Endothelial cell of umbilical vein (primary cell): ENCODE measurements around the gene GLP1R. TPM values are rescaled to one million over a fixed set of nuclear protein-coding genes. Genes with fewer than 3 reads are reported as not detected.

Experiments
- BruUV-seq: library from RNA; stranded (reverse); fragments of 400-500 nt; replicated peaks from 2 replicates; lab custom pipeline; 2021; lab: Mats Ljungman, UMichigan
- CTCF ChIA-PET: fragments of 300-600, 350-600 bp; sonication (Branson Sonifier 250); formaldehyde crosslinking; loops from one replicate; lab custom pipeline; 2021; ENCODE audit warnings: antibody characterized with exemption, inconsistent platforms; lab: Charles Lee
- POLR2A ChIA-PET: fragments of 300-600, 350-600 bp; sonication (Branson Sonifier 250); formaldehyde crosslinking; loops from one replicate; lab custom pipeline; 2021; ENCODE audit warnings: antibody characterized with exemption, inconsistent platforms; lab: Charles Lee
- DNase-seq: peaks from one replicate; pipeline ENCODE4 v3.0.0-alpha.2; 2011; ENCODE audit warnings: low read depth, low spot score
- FAIRE-seq: peaks from 2 replicates; lab custom pipeline; 2011; peaks lifted over from hg19 to GRCh38; lab: Jason Lieb, UNC
- H2AFZ ChIP-seq: 2 replicates; pipeline ENCODE4 v1.6.0; 2012; ENCODE audit warnings: low read depth, low read length, control low read depth, inconsistent platforms
- H3K27ac ChIP-seq: 2 replicates; pipeline ENCODE4 v1.5.1; 2011; ENCODE audit warnings: low read depth, mild to moderate bottlenecking, control low read depth, low read length, moderate library complexity; ENCODE audit not compliant: insufficient read depth
- H3K27me3 ChIP-seq, 2 experiments: 2 replicates each; pipeline versions ENCODE4 v1.6.0 to v1.6.1; 2011; ENCODE audit warnings: low read length in 2 of 2, mixed read lengths in 1 of 2; ENCODE audit not compliant: control insufficient read depth in 2 of 2, insufficient read depth in 2 of 2
- H3K36me3 ChIP-seq, 2 experiments: 2 replicates in 1 of 2; 3 replicates in 1 of 2; pipeline ENCODE4 v1.5.1; 2011; ENCODE audit warnings: low read length in 2 of 2, mild to moderate bottlenecking in 1 of 2, moderate library complexity in 1 of 2; ENCODE audit not compliant: control insufficient read depth in 2 of 2, insufficient read depth in 2 of 2; ENCODE audit errors: extremely low read depth in 1 of 2
- H3K4me1 ChIP-seq: 3 replicates; pipeline ENCODE4 v1.5.1; 2011; ENCODE audit warnings: mild to moderate bottlenecking, low read length; ENCODE audit not compliant: control insufficient read depth, insufficient read depth; ENCODE audit errors: extremely low read depth
- H3K4me2 ChIP-seq: 2 replicates; pipeline ENCODE4 v1.6.1; 2011; ENCODE audit warnings: low read length, control low read depth, mixed read lengths; ENCODE audit not compliant: insufficient read depth
- H3K4me3 ChIP-seq, 3 experiments: fragments of 200-600 bp in 1 of 3; sonication (generic), shearing (Covaris generic) in 1 of 3; replicated peaks in 1 of 3; 2 replicates each; pipeline ENCODE4 v1.5.1; 2011 to 2016; ENCODE audit warnings: control low read depth in 3 of 3, low read length in 3 of 3, mild to moderate bottlenecking in 2 of 3, inconsistent platforms in 1 of 3, low read depth in 1 of 3, moderate library complexity in 1 of 3; ENCODE audit not compliant: insufficient read depth in 1 of 3
- H3K79me2 ChIP-seq: 2 replicates; pipeline ENCODE4 v1.6.0; 2012; ENCODE audit warnings: low read length, inconsistent platforms; ENCODE audit not compliant: control insufficient read depth, insufficient read depth
- H3K9ac ChIP-seq: replicated peaks from 2 replicates; pipeline ENCODE3; 2011; ENCODE audit warnings: low read length, control low read depth; ENCODE audit not compliant: insufficient read depth; ENCODE audit errors: extremely low read depth
- H3K9me1 ChIP-seq: replicated peaks from 3 replicates; pipeline ENCODE4 v1.6.0; 2011; ENCODE audit warnings: mild to moderate bottlenecking, low read length; ENCODE audit not compliant: control insufficient read depth, insufficient read depth; ENCODE audit errors: extremely low read depth
- H3K9me3 ChIP-seq: replicated peaks from 2 replicates; pipeline ENCODE4 v1.5.1; 2012; ENCODE audit warnings: low read length, inconsistent platforms; ENCODE audit not compliant: control insufficient read depth, insufficient read depth
- H4K20me1 ChIP-seq: replicated peaks from 2 replicates; pipeline ENCODE3; 2011; ENCODE audit warnings: mild to moderate bottlenecking, low read length; ENCODE audit not compliant: control insufficient read depth, insufficient read depth; ENCODE audit errors: extremely low read depth
- FOS ChIP-seq: IDR thresholded peaks from 2 replicates; pipeline ENCODE4 v1.6.1; 2011; ENCODE audit warnings: mild to moderate bottlenecking, low read length, moderate library complexity, borderline replicate concordance; ENCODE audit not compliant: insufficient read depth
- GATA2 ChIP-seq: IDR thresholded peaks from 2 replicates; pipeline ENCODE4 v1.7.0; 2011; ENCODE audit warnings: low read depth, mild to moderate bottlenecking, moderate library complexity, mixed read lengths, low read length; ENCODE audit not compliant: insufficient read length, insufficient read depth
- POLR2A ChIP-seq: IDR thresholded peaks from 2 replicates; pipeline ENCODE4 v1.6.1; 2012; ENCODE audit warnings: low read depth, mild to moderate bottlenecking, control low read depth, low read length
- dilution Hi-C: fragments of 300-500 bp; cut with MboI; formaldehyde crosslinking; loops from one replicate; pipeline ENCODE4 v1.15.0; 2019; ENCODE audit warnings: low sequenced_read_pairs; ENCODE audit not compliant: extremely low pct_ligation_motif_present
- intact Hi-C: fragments of 100-400 bp; cut with micrococcal nuclease; formaldehyde crosslinking; loops from one replicate; pipeline ENCODE4 v1.10.0; 2022
- polyA plus RNA-seq, 4 experiments: library from polyadenylated mRNA; depleted of rRNA in 3 of 4; stranded (reverse) in 3 of 4; unstranded in 1 of 4; fragments of >200 nt; gene quantifications; 2 replicates each; pipeline versions ENCODE4 v1.2.1 to v1.2.3, GENCODE V29; 2011 to 2012; ENCODE audit warnings: missing spikeins in 1 of 4
- total RNA-seq: library from RNA; stranded (reverse); gene quantifications from 2 replicates; pipeline ENCODE4 v1.2.3, GENCODE V29; 2021
- TF ChIP-seq, protein P1 (sequence below), 2 donors: IDR thresholded peaks; 1 replicate in 1 of 2; 2 replicates in 1 of 2; pipeline ENCODE4 v1.5.1; 2011; ENCODE audit warnings: low read length in 2 of 2, mild to moderate bottlenecking in 2 of 2, moderate library complexity in 2 of 2, control low read depth in 1 of 2, inconsistent platforms in 1 of 2, low read depth in 1 of 2; ENCODE audit not compliant: insufficient read depth in 1 of 2; ENCODE audit errors: extremely low read depth in 1 of 2

GLP1R gene
- total and polyA plus RNA-seq, 2 donors (not counting 3 experiments of a cell fraction or from before 2014, with no cell fraction given) = not detected

DNA sequence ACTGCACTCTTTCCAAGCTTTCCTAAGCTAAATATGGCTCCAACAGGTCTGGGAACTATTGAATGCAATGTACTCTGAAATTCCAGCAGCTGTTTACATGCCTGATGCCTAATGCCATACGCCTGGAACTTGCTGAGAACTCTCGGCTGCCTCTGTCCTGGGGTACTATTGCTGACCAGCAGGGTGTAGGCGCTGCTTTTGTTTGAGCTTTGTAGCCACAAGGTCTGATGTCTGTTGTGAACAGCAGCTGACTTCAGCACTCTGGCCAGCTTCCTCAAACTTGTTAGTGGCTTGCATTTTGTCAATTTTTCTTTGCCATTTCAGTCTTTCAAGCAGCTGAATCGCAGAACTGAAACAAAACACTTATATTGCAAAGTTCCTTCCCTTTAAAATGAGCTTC, 39.8 kb downstream of the GLP1R start:
- H3K9me1 ChIP-seq = no peaks in the 10 kb centered on the region
- no peaks in the 10 kb centered on the region for H3K79me2 ChIP-seq
- no peak for FAIRE-seq
- CTCF ChIA-PET = interaction anchor here (0.5 to 2.1 kb wide), 11 partner anchors 11 to 223 kb away, joined by 3 to 28 read pairs (median 3); no protein-coding TSS in a partner anchor
- no peak overlapping the region for H3K27ac ChIP-seq
- TF ChIP-seq, protein P1, sequence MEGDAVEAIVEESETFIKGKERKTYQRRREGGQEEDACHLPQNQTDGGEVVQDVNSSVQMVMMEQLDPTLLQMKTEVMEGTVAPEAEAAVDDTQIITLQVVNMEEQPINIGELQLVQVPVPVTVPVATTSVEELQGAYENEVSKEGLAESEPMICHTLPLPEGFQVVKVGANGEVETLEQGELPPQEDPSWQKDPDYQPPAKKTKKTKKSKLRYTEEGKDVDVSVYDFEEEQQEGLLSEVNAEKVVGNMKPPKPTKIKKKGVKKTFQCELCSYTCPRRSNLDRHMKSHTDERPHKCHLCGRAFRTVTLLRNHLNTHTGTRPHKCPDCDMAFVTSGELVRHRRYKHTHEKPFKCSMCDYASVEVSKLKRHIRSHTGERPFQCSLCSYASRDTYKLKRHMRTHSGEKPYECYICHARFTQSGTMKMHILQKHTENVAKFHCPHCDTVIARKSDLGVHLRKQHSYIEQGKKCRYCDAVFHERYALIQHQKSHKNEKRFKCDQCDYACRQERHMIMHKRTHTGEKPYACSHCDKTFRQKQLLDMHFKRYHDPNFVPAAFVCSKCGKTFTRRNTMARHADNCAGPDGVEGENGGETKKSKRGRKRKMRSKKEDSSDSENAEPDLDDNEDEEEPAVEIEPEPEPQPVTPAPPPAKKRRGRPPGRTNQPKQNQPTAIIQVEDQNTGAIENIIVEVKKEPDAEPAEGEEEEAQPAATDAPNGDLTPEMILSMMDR (IDR thresholded peaks at IDR 0.05; ENCODE audit: extremely low read depth in 1 of 2, insufficient read depth in 1 of 2, low read depth in 1 of 2, low read length in 2 of 2) = peak in 1 of 2 donors; percentile 31
- no peak for TF ChIP-seq FOS
- no peaks in the 10 kb centered on the region for H3K36me3 ChIP-seq
- H2AFZ ChIP-seq = no peak overlapping the region
- POLR2A ChIA-PET = no interaction called here
- H3K4me2 ChIP-seq = no peak overlapping the region
- H3K4me3 ChIP-seq = no peak overlapping the region
- no peaks in the 10 kb centered on the region for H4K20me1 ChIP-seq
- peaks cover 17 to 29% of the 10 kb centered on the region in 2 experiments for H3K27me3 ChIP-seq
- dilution Hi-C loops = no loop called here
- H3K9me3 ChIP-seq = no peaks in the 10 kb centered on the region
- intact Hi-C loops = loop anchor here (2.0 kb wide), 2 partner anchors 26 to 214 kb away; partner anchors contain the start of gene SAYSD1
- DNase-seq = peak; percentile 37
- peaks cover 6% of the 10 kb centered on the region for H3K4me1 ChIP-seq
- no peak overlapping the region for H3K9ac ChIP-seq
- BruUV-seq = no TSS peak

GRCh38 chr6:39090036-39090435, 41.5 kb downstream of the GLP1R start:
- Histone ChIP-seq H3K9me1 (no peaks in the 10 kb centered on the region), H3K4me1 (peaks cover 6% of the 10 kb centered on the region), H2AFZ (no peak overlapping the region), H3K27ac (no peak overlapping the region), H3K4me3 (no peak overlapping the region), H3K27me3 (peaks cover 17 to 38% of the 10 kb centered on the region in 2 experiments), H3K79me2 (no peaks in the 10 kb centered on the region), H3K9me3 (no peaks in the 10 kb centered on the region), H3K9ac (no peak overlapping the region), H4K20me1 (no peaks in the 10 kb centered on the region), H3K4me2 (no peak overlapping the region), H3K36me3 (no peaks in the 10 kb centered on the region)
- POLR2A ChIA-PET = no interaction called here
- DNase-seq (peak; percentile 62), FAIRE-seq (peak; percentile 40)
- peak; percentile 65 for TF ChIP-seq GATA2
- TF ChIP-seq POLR2A = no peak
- no TSS peak for BruUV-seq
- dilution Hi-C loops (no loop called here), intact Hi-C loops (no loop called here)
- CTCF ChIA-PET = interaction anchor here (0.7 kb wide), 1 partner anchor 213 kb away, joined by 3 read pairs; no protein-coding TSS in a partner anchor
